Nephron (organoid): Measurements from ENCODE around the gene ZNF317.

ENCODE experiments used
- H3K27ac Mint-ChIP-seq, 3 experiments: 2 replicates each; pipeline ENCODE4 v1.8.0; 2020; ENCODE audit warnings: mixed read lengths in 3 of 3, mild to moderate bottlenecking in 2 of 3, moderate library complexity in 1 of 3
- H3K27me3 Mint-ChIP-seq: 2 replicates; pipeline ENCODE4 v1.8.0; 2021; ENCODE audit warnings: low read depth, mild to moderate bottlenecking, moderate library complexity, mixed read lengths
- H3K36me3 Mint-ChIP-seq: 2 replicates; pipeline ENCODE4 v1.8.0; 2020; ENCODE audit warnings: low read depth, mixed read lengths
- H3K4me1 Mint-ChIP-seq: 2 replicates; pipeline ENCODE4 v1.8.0; 2020; ENCODE audit warnings: mixed read lengths
- H3K4me3 Mint-ChIP-seq, 3 experiments: 2 replicates each; pipeline ENCODE4 v1.8.0; 2020; ENCODE audit warnings: mild to moderate bottlenecking in 3 of 3, mixed read lengths in 3 of 3, moderate library complexity in 2 of 3
- H3K9me3 Mint-ChIP-seq: 2 replicates; pipeline ENCODE4 v1.8.0; 2020; ENCODE audit warnings: mixed read lengths
- CTCF ChIP-seq, 3 experiments: fragments of 200-600 bp; sonication (generic); IDR thresholded peaks; one replicate each; pipeline ENCODE4 v1.5.0; 2021; ENCODE audit warnings: antibody characterized with exemption in 3 of 3; ENCODE audit not compliant: unreplicated experiment in 3 of 3

The ZNF317 gene

DNA sequence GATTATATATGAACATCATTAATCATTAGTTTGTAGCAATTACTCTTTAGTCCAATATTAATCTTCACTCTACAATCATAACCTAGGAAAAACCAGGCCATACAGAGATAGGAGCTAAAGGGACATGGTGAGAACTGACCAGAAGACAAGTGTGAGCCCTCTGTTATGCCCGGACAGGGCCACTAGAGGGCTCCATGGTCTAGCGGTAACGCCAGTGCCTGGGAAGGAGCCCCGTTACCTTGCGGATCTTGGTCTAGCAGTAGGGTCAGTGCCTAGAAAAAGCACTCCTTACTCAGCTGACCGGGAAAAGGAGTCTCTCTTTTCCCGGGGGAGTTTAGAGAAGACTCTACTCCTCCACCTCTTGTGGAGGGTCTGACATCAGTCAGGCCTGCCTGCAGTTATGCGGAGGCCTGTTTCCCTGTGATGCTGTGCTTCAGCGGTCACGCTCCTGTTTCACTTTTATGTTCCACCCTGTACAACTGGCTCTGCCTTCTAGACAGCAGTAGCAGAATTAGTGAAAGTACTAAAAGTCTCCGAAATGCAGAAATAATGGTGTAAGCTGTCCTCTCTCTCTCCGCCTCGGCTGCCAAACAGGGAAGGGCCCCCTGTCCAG is 65.4 kb downstream of the ZNF317 start:
- Mint-ChIP-seq H3K9me3 (no peaks in the 10 kb centered on the region), H3K36me3 (no peaks in the 10 kb centered on the region), H3K27ac (no peak overlapping the region), H3K4me1 (no peaks in the 10 kb centered on the region), H3K27me3 (peaks cover 15% of the 10 kb centered on the region), H3K4me3 (peak overlapping the region; percentile 32 to 57 (median 41))
- peak; percentile 90 to 92 (median 91) for TF ChIP-seq CTCF (IDR thresholded peaks at IDR 0.05; ENCODE audit: unreplicated experiment in 3 of 3)
